HT1080 (cell line): ENCODE measurements around the gene CBFA2T3. TPM values are rescaled to one million over a fixed set of nuclear protein-coding genes. Genes with fewer than 3 reads are reported as not detected.

ENCODE experiments used
- DNase-seq: peaks from one replicate; pipeline ENCODE4 v3.0.0-alpha.2; 2015; ENCODE audit warnings: low read depth
- total RNA-seq: library from RNA; depleted of rRNA; stranded (reverse); fragments of >200 nt; shearing (Covaris generic); gene quantifications from 2 replicates; pipeline ENCODE4 v1.2.3, GENCODE V29; 2014

The CBFA2T3 gene
- total RNA-seq, 1 experiment from 2014 or later, result not detected

DNA sequence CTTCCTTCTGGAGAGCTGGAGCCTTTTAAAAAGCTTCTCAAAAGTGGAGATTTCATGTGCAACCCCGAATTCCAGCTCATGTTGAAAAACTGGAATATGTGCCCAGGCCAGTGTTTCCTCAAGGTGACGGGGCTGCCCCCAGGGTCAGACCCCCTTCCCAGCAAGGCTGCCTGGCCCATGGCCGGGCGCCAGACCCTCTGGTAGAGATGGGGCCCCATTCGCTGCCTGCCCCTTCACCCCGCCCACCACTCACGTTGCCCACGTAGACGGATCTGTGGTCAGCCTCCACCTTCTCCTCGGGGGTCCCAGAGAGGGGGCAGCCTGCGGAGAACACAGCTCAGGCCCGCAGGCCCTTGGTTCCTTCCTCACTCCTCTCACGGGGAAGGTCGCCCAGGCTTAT lies 111.7 kb downstream of the CBFA2T3 start:
- no peak for DNase-seq

DNA sequence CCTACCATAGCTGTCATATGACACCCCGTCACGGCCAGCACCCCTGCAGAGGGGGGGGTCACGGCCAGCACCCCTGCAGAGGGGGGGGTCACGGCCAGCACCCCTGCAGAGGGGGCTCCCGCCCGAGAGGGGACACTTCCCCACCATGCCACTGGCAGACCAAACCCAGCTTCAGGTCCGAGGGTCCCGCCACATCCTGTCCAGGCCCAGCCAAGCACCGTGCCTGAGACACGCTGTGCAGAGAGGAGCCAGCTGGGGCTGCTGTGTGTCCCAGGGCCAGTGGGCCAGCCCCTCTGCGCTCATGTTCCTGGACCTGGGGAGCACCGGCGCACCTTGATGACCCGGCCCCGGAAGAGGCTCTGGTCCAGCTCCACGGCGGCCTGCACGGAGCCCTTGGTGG lies 112.5 kb downstream of the CBFA2T3 start:
- DNase-seq, result no peak

DNA sequence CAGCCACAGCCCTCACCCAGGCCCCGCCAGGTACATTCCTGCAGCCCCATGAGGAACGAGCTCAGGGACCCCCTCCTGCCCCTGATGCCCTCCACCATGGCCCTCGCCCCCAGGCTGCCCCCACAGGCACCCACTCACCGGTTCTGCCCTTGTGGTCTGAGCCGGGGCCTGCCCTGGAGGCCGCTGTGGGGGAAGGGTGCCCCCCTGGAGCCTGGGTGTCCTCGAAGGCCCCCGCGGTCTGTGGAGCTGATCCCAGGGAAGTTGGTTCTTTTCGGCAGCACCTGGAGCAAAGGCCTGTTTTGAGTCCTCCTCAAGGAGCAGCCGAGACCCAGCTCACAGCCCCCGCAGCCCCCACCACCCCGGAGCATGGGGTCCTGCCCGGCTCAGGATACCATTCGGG lies 112.9 kb downstream of the CBFA2T3 start:
- no peak for DNase-seq

DNA sequence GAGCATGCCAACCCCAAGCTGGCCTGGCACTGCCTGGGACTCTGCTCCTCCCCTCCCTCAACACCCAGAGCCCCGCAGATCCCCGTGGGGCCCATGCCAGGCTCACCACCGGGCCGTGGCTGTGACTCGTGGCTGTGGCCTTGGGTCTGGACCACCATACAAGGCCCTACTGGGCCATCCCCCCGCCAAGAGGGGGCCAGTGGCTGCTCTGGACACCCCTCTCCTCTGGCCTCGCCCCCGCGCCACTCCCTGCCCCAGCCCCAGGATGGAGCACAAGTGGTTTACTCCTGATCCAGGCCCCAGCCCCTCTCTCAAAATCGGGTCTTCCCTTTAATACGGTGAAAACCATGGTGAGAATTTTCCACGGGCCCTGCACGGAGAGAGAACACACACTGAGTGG lies 113.6 kb downstream of the CBFA2T3 start:
- DNase-seq, result no peak

DNA sequence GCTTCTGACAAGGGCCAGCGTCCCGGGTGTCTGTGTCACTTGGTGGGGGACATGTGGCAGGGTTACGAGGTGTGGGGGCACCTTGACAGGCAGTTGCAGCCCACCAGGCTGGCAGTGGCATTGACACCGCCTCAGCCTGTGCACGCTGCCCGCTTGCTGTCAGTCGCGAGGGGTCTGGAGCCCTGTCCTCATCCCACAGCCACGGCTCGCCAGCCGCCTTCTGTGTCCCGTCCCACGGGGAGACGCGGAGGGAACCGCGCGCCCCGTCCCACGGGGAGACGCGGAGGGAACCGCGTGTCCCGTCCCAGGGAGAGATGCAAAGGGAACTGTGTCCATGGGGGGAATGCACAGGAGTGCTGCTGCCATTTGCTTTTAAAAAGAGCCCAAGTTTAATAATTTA lies 114.0 kb downstream of the CBFA2T3 start:
- no peak for DNase-seq

DNA sequence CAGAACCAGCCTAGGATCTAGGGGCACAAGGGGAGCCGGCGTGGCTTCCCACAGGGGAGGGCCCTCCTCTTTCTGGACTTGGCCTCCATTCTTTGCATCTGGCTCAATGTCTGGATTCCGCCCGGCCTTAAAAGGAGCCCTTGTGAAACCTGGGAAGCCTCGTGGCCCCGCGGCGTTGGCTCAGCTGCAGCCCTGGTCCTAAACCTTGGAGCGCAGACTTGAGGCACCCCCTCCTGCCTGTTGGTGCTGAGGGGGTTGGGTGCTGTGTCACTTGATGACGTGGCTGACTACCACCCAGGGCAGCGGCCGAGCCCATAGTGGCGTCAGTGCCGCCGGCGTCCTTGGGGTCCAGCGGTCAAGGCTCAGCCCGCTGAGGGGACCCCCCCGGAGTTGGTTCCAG lies 115.6 kb downstream of the CBFA2T3 start:
- no peak for DNase-seq

DNA sequence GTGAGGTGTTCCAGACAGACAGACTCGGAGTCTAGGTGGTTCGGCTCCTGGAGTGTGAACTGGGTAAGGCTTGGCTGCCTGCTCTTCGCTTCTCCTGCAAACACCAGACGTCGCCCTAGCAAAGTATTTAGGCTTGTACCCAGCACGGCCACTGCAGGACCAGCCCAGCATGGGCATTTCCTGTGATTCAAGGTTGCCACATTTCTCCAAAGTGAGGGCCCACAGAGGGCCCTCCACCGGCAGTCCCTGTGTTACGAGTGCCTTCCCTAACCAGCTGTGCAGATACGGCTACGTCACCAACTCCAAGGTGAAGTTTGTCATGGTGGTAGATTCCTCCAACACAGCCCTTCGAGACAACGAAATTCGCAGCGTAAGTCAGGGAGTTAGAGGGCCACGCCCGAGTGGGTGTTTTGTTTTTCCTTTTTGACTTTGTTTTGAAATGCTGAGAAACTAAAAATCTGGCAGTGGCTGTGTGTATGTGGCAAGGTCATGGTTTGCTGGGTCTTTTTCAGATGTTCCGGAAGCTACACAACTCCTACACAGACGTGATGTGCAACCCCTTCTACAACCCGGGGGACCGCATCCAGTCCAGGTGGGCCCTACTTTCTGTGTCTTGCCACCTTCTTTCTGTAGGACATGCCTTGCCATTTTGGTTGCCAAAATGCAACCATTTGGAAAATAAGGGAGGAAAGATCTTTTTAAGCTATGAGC lies 117.5 kb downstream of the CBFA2T3 start:
- DNase-seq, result no peak

DNA sequence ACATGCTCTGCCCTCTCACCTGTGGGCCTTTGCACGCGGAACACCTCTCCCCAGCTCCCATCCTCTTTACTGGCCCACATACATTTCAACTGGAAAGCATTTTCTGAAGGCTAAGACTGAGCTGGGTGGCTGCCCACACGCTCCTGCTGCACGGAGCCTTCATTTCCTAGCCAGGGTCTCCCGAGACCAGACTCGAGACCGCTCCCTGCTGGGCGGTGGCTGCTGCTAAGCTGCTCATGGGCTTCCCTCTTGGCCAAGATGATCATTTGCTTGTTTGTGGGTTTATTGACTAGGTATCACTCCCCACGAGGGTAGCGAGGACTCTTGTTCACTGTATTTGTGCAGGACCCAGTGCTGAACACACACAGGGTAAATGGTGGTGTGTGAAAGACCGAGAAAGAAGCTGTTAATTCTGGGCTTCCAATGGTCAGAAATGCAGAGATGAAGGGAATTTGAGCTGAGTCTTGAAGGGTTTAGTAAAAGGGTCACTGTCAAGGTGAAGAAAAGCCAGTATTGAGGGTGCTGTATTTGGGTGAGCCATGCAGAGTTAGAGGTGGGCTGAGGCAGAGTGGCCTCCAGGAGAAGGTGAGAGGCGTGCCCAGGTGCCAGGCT lies 119.2 kb downstream of the CBFA2T3 start:
- peak; percentile 56 for DNase-seq

DNA sequence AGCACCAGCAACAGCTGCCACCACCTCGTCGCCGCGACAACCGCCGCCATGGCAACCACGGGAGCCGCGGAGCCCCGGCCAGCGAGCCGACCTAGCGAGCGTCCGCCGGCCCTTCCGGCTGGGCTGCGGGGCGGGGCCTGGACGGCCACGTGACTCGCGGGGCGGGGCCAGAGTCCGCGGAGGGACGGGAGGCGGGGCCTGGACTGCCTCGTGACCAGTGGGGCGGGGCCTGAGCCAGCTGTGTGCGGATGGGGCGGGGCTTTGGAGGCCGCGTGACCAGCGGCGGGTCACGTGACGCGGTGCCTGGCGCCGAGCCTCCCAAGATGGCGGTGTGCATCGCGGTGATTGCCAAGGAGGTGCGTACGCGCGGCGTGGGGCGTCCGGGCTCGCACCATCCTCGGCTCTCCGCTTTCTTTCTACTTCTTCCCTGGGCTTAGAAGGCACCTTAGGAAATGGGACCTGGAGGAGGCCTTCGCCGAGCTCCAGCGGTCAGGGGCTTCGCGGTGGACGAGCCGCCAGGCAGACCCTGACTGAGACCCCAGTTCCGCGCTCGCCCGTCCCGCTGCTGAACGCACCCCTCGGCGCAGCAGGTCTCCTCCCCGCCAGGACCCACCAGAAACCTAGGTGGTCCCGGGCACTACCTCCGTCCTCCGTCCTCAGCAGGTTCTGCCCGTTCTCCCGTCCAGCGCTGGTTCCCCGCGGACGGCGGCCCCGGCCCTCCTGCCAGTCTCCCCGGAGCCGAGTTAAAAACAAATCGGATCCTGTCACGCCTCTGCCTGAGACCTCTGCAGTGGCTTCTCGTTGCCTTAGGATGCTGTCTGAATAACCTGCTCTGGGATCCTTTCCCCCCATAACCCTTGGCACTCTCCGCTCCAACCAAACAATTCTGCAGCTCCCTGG lies 119.9 kb downstream of the CBFA2T3 start, which contains the start of the genes GALNS and TRAPPC2L:
Gene GALNS (minus strand): TSS at position 120 of the 900 bp plus-strand sequence. CDS start 70 bp downstream, at position 50.
Gene TRAPPC2L (plus strand): TSS at position 300 of the 900 bp plus-strand sequence. CDS start 24 bp downstream, at position 324.
- peak; percentile 85 for DNase-seq

DNA sequence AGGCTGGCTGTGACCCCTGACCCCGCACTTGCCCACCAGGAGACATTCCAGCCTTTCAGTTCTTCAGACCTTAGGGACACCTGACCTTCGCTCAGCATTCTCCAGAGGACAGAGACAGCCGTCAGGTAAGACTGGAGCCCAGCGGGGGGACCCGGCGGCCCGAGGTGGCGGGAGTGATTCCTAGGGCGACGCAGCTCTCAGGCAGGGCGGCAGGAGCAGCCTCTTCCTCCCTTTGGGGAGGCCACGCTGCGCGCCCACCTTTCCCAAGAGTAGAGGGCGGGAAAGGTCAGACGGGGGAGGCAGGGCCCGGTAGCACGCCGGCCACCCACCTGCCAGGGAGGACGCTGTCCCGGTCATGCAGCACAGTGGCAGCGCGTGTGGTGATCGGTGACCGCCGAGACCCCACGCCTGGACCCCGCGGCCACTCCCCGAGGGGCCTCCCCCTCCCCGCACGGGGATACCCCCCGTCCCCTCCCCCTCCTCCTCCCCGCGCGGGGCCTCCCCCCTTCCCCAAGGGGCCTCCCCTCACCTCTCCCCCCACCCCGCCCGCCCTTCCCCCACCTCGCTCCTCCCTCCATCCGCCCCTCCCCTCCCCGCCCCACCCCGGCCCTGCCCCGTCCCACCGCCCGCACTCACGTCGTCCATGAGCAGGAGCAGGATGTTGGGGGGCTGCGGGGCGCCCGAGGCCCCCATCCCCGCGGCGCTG lies 120.7 kb downstream of the CBFA2T3 start:
- DNase-seq, result no peak

DNA sequence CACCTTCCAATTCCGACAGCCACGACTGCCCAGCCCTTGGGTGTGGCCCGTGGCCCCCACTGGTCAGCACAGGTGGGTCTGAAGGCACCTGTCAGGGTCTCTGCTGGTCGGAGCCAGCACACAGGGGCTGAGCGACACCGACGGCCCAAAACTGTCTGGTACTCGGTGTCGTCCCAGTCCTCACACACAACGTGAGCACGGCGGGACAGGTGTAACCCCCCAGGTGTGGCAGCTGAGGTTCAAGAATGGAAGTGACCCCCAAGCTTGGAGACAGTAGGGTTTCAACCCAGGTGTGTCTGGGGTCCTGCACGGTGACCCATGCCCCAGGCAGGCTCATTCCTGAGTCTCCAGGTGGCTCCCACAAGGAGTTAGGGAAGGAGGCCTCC lies 121.3 kb downstream of the CBFA2T3 start:
- no peak for DNase-seq

DNA sequence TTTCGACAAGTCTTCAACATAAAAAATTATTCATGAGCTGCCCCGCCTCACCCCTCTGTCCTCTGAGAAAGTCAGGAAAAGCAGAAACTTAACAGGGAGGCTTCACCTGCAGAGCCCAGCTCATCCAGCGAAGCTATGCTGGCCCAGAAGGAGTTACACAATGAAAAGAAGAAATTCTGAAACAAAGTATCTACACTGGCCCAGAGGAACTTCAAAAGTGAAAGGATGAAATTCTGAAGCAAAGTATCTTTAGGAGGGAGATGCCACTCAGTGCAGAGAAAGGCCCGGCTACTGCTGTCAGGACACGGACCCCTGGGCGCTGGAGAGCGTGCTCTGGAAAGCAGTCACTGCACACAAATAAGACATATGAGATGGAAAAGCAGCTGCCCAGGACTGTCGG lies 121.8 kb downstream of the CBFA2T3 start:
- DNase-seq, result no peak

DNA sequence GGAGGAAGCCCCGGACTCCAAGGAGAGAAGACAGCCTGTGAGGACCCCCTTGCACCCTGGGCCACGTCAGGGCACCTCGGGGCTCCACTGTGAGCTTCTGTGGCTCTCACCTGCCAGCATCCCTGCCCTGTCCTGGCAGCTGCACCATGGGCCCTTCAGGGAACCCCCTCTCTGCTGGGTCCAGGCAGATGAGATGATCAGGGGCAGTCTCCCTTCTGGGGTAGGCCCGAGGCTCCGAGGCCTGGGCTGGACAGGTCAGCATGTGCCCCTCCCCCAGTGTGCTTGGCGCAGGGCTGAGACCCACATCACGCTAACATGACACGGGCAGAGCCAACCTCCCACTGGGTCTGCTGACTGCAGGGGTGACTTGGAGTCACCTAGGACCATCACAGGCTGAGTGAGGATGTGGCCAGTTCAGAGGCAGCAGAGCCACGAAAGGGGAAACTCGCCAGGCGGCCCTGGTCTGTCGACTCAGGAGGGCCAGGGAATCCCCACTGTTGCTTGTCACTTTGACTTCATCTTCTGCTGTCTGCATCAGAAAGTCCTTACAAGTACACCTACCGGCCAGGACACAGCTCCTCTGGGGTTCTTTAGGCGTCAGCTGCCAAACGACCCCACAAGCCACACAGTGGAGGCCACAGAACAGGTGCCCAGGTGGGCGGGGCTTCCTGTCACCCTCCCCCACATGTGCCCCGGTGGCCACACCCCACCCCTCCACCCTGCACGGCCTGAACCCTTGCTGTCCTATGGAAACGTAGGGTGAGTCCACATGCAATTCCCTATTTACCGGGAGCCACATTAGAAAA lies 122.5 kb downstream of the CBFA2T3 start:
- DNase-seq, result no peak

DNA sequence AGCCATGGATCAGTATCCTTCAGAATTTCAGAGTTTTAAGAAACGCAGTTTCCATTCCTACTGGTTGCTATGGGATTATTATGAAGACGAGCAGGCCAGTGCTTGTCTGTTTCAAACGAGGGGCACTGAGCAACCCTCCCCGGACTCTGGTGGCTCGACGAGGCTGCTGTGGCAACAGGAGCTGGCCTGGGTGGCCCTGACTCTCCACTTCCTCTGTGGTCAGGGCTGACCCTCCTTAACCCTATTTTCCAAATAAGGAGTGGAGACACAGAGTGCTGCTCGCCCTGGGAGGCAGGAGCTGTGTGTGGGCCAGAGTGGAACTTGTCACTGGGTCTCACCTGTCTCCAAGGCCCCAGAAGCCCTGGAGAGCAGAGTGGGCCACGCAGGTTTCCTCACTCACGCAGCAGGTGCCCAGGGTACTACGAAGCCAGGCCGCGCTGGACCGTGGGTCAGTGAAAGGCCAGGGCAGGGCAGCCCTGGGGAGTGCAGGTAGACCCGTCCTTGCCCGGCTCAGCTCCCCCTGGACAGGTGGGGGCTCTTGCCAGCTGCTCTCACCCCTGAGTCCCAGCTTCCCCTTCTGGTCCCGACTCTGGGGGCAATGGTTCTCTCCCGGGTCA lies 123.6 kb downstream of the CBFA2T3 start:
- DNase-seq, result no peak

DNA sequence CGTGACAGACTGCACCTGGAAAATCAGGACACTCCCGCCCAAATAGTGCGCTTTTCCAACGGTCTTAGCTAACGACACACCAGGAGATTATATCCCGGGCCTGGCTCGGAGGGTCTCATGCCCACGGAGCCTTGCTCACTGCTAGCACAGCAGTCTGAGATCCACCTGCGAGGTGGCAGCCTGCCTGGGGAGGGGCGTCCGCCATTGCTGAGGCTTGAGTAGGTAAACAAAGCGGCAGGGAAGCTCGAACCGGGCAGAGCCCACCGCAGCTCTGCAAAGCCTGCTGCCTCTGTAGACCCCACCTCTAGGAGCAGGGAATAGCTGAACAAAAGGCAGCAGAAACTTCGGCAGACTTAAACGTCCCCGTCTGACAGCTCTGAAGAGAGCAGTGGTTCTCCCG lies 125.4 kb downstream of the CBFA2T3 start:
- no peak for DNase-seq

DNA sequence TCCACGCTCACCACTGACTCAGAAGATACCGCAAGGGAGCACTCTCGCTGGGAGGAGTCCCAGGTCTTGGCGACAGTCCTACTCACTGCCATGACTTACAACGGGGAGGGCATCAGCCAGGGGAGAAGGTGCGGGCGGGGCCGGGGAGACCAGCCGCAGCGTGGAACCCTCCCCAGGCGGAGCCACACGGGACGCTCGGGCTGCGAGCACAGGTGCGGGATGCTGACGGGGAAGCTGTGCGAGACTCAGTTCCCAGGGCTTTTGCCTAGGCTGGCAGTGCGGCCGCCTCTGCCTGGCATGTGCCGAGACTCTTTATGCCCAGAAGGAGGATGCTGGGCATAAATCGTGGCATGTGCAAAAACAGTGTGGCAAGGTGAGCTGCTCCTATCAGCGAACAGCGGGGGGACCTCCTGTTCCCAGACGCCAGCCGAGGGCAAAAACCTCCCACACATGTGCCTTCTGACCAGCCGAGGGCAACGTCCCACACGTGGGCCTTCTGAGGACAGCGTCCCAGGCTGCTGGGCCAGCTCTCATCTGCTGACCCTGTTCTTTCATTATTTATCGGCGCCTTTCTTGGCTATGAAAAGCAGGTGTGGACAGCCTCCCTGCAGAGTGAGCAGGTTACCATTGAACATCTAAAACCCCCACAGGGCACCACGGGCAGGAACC lies 126.3 kb downstream of the CBFA2T3 start:
- DNase-seq, result no peak

DNA sequence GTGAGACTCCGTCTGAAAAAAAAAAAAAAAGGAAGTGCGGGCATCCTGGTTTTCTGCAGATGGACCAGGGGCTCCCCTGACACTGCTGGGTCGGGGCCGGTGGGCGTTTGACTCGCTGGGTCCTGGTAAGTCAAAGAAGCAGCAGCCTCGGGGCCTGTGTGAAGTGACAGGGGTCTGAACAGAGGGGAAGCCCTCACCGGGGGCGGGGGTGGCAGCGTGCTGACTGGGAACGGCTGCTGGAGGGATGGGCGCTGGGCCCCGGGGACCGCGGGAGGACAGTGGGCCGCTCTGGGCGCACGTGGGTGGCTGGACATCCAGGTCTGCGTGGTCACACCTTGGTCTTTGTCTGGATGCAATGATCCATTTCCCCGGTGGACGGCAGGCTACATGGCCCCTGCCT lies 128.4 kb downstream of the CBFA2T3 start:
- DNase-seq, result no peak

DNA sequence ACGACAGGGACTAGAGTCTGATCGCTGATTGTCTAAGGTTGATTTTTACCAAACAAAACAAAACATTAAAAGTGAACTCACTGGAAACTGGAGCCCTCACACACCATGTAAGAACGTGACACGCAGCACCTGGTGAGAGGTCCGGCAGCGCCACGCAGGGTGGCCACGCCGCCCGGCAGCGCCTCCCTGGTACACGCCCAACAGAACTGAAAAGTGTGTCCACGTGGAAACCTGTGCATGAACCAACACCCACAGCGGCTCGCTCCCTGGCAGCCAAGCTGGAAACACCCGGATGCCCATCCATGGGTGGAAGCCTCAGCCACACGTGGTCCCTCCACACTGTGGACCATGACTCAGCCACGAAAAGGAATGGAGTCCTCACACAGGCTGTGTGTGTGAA lies 129.4 kb downstream of the CBFA2T3 start:
- no peak for DNase-seq

DNA sequence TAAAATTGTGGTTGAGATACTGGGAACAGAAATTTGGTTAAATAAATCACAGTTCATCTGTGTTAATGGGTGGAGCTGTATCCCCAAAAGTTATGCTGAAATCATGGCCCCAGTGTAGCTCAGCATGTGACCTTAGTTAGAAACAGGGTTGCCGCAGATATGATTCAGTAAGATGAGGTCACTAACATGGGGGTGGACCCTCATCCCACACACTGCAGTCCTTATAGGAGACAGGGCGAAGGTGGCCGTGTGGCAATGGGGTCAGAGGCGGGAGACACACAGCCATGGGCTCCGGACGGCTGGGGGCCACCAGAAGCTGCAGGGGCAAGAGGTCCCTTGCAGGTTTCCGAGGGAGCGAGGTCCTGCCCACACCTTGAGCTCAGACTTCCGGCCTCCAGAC lies 130.9 kb downstream of the CBFA2T3 start:
- DNase-seq, result no peak
